Tibial nerve (tissue), 4 donors: ENCODE data around the gene GPR78. TPM values are rescaled to one million over a fixed set of nuclear protein-coding genes. Genes with fewer than 3 reads are reported as not detected.

Source experiments
- DNase-seq, 2 donors: peaks; one replicate each; pipeline ENCODE4 v3.0.0-alpha.2; 2019; ENCODE audit warnings: low spot score in 2 of 2
- H3K27ac ChIP-seq, 4 donors: fragments of 200-600 bp; sonication (generic) in 3 of 4; one replicate each; pipeline ENCODE4 v1.5.1; 2017 to 2019; ENCODE audit warnings: mild to moderate bottlenecking in 1 of 4
- H3K27me3 ChIP-seq, 2 donors: fragments of 200-600 bp; sonication (generic) in 1 of 2; one replicate each; pipeline versions ENCODE4 v1.5.1 to v1.6.0; 2017 to 2019
- H3K36me3 ChIP-seq, 3 donors: fragments of 200-600 bp; sonication (generic); one replicate each; pipeline ENCODE4 v1.5.1; 2018 to 2019
- H3K4me1 ChIP-seq, 4 donors: fragments of 200-600 bp; sonication (generic) in 3 of 4; one replicate each; pipeline ENCODE4 v1.5.1; 2017 to 2019
- H3K4me3 ChIP-seq, 4 donors: fragments of 200-600 bp; sonication (generic) in 3 of 4; one replicate each; pipeline ENCODE4 v1.5.1; 2017 to 2019; ENCODE audit warnings: mild to moderate bottlenecking in 1 of 4, moderate library complexity in 1 of 4
- H3K9me3 ChIP-seq, 4 donors: fragments of 200-600 bp; sonication (generic) in 3 of 4; one replicate each; pipeline ENCODE4 v1.5.1; 2017 to 2019
- CTCF ChIP-seq, 5 experiments: fragments of 200-600 bp in 3 of 5; fragments of 450-650 bp in 2 of 5; sonication (generic) in 3 of 5; IDR thresholded peaks; one replicate each; pipeline ENCODE4 v1.5.1; 2016 to 2019; ENCODE audit warnings: antibody characterized with exemption in 5 of 5, mild to moderate bottlenecking in 3 of 5, moderate library complexity in 2 of 5
- EP300 ChIP-seq, 2 donors: sonication (generic); formaldehyde crosslinking; IDR thresholded peaks; one replicate each; pipeline ENCODE4 v1.6.1; 2017; ENCODE audit warnings: antibody characterized with exemption in 2 of 2, mild to moderate bottlenecking in 1 of 2
- POLR2A ChIP-seq, 2 donors: fragments of 450-650 bp; IDR thresholded peaks; one replicate each; pipeline ENCODE4 v1.6.1; 2017; ENCODE audit warnings: antibody characterized with exemption in 2 of 2, mild to moderate bottlenecking in 2 of 2, moderate library complexity in 2 of 2
- WGBS, 2 donors: methylation state at CpG; one replicate each; pipeline ENCODE4 v1.1.5; 2018; 5-methylcytosine and 5-hydroxymethylcytosine counted together
- total RNA-seq, 4 donors: library from RNA; depleted of rRNA; stranded (reverse); fragments of >200 nt; gene quantifications; one replicate each; pipeline ENCODE4 v1.1.0, GENCODE V29; 2016

Gene GPR78
- total RNA-seq, 4 donors from 2014 or later = not detected

DNA sequence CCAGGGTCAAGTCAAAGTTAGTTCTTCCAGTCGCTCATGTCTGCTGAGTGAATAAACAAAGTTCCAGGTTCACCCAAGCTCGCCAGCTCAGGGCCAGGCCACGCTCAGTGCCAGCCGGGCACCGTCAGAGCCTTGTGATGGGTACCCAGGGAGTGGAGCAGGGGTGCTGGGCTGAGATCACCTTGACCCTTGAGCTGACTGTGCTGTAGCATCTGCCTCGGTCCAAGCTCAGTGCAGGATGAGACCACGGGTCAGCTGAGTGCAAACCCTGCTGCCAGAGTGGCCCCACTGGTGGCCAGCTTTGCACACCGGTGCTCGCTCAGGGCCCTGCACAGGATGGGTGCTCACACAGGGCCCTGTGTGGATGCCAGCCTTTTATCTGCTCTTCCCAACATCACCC lies 16.7 kb downstream of the GPR78 start:
- H3K4me1 ChIP-seq = peaks cover 0 to 18% (median 0%) of the 10 kb centered on the region in 4 donors
- H3K27me3 ChIP-seq = peaks cover 0 to 24% of the 10 kb centered on the region in 2 donors
- no peak for DNase-seq
- TF ChIP-seq EP300 (IDR thresholded peaks at IDR 0.05) (no peak), CTCF (IDR thresholded peaks at IDR 0.05) (no peak), POLR2A (IDR thresholded peaks at IDR 0.05) (no peak)
- no peak overlapping the region for H3K4me3 ChIP-seq
- 77 to 81% methylated on average over 7 to 9 of the region's 9 CpGs for WGBS, 2 donors
- H3K9me3 ChIP-seq = no peaks in the 10 kb centered on the region
- no peaks in the 10 kb centered on the region for H3K36me3 ChIP-seq
- H3K27ac ChIP-seq = no peak overlapping the region

- H3K4me3 ChIP-seq = no peak overlapping the region
- no peaks in the 10 kb centered on the region for H3K9me3 ChIP-seq
- no peaks in the 10 kb centered on the region for H3K36me3 ChIP-seq
- DNase-seq = no peak
- H3K27ac ChIP-seq = no peak overlapping the region
- TF ChIP-seq POLR2A (IDR thresholded peaks at IDR 0.05) = no peak
- TF ChIP-seq CTCF (IDR thresholded peaks at IDR 0.05) = no peak
- no peak for TF ChIP-seq EP300 (IDR thresholded peaks at IDR 0.05)
- WGBS, 2 donors = 80 to 85% methylated on average over 10 to 12 of the region's 13 CpGs
- H3K4me1 ChIP-seq = peaks cover 0 to 14% (median 0%) of the 10 kb centered on the region in 4 donors
- H3K27me3 ChIP-seq = peaks cover 0 to 20% of the 10 kb centered on the region in 2 donors
Measured at GRCh38 chr4:8597319-8597718, 17.1 kb downstream of the GPR78 start.

GRCh38 chr4:8597791-8598190 lies 17.6 kb downstream of the GPR78 start:
- H3K36me3 ChIP-seq = no peaks in the 10 kb centered on the region
- no peak overlapping the region for H3K27ac ChIP-seq
- WGBS, 2 donors = 81% methylated on average over 12 to 15 of the region's 15 CpGs
- no peak for DNase-seq
- H3K27me3 ChIP-seq = peaks cover 0 to 15% of the 10 kb centered on the region in 2 donors
- H3K4me1 ChIP-seq = peaks cover 0 to 9% (median 0%) of the 10 kb centered on the region in 4 donors
- no peak for TF ChIP-seq POLR2A (IDR thresholded peaks at IDR 0.05)
- TF ChIP-seq EP300 (IDR thresholded peaks at IDR 0.05) = no peak
- no peak for TF ChIP-seq CTCF (IDR thresholded peaks at IDR 0.05)
- H3K9me3 ChIP-seq = no peaks in the 10 kb centered on the region
- H3K4me3 ChIP-seq = no peak overlapping the region

GRCh38 chr4:8598391-8599090 lies 18.3 kb downstream of the GPR78 start:
- H3K27me3 ChIP-seq = peaks cover 0 to 8% of the 10 kb centered on the region in 2 donors
- no peak for TF ChIP-seq CTCF (IDR thresholded peaks at IDR 0.05)
- no peak for TF ChIP-seq POLR2A (IDR thresholded peaks at IDR 0.05)
- no peak for TF ChIP-seq EP300 (IDR thresholded peaks at IDR 0.05)

GRCh38 chr4:8599091-8599460 lies 18.9 kb downstream of the GPR78 start:
- Histone ChIP-seq H3K27ac (no peak overlapping the region), H3K27me3 (peaks cover 0 to 2% of the 10 kb centered on the region in 2 donors), H3K9me3 (no peaks in the 10 kb centered on the region), H3K4me3 (no peak overlapping the region), H3K36me3 (no peaks in the 10 kb centered on the region), H3K4me1 (no peaks in the 10 kb centered on the region)
- WGBS, 2 donors = 83 to 93% methylated on average over 3 to 8 of the region's 8 CpGs
- no peak for TF ChIP-seq EP300 (IDR thresholded peaks at IDR 0.05)
- no peak for TF ChIP-seq CTCF (IDR thresholded peaks at IDR 0.05)
- no peak for TF ChIP-seq POLR2A (IDR thresholded peaks at IDR 0.05)
- DNase-seq = no peak

More at GRCh38 chr4:8598391-8599090, 18.3 kb downstream of the GPR78 start:
- Histone ChIP-seq H3K27ac (no peak overlapping the region), H3K4me1 (peaks cover 0 to 2% (median 0%) of the 10 kb centered on the region in 4 donors), H3K9me3 (no peaks in the 10 kb centered on the region), H3K36me3 (no peaks in the 10 kb centered on the region), H3K4me3 (no peak overlapping the region)
- no peak for DNase-seq
- 57 to 77% methylated on average over 17 to 19 of the region's 19 CpGs for WGBS, 2 donors
